COLO829 (cell line): ENCODE measurements around the gene ADAMTS3.

ENCODE experiments used
- DNase-seq: peaks from one replicate; pipeline ENCODE4 v3.0.0; 2012; ENCODE audit warnings: low spot score

Gene ADAMTS3

GRCh38 chr4:72568959-72569718 lies at the start of gene ADAMTS3:
ADAMTS3 (minus strand) TSS chr4:72569221; CDS start chr4:72568762, 459 bp downstream.
- peak; percentile 54 for DNase-seq

DNA sequence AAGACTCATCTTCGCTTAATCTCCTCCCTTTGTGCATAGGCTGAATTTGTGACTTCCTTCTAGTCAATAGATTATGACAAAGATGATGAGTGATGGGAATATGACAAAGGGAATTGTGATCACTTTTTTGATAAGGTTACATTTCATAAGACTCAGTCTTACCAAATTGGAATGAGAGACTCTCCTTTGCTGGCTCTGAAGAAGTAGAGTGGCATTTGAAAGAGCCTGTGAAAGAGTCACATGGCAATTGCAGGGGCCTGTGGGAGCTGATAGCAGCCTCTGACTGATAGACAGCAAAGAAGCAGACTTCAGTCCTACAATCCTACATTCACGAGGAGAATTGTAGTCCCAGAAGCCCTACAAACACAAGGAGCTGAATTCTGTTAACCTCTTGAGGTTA lies 44.9 kb upstream of the ADAMTS3 start:
- DNase-seq, result no peak

DNA sequence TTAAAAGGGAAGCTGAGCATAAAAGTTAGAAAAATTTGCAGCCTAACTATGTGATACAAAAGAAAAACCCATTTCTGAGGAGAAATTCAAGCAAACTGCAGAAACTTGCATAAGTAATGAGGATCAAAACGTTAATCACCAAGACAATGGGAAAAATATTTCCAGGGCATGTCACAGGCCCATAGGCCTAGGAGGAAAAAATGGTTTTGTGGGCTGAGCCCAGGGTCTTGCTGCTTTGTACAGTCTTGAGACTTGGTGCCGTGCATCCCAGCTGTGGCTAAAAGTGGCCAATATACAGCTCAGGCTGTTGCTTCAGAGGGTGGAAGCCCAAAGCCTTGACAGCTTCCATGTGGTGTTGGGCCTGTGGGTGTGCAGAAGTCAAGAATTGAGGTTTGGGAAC lies 37.7 kb upstream of the ADAMTS3 start:
- no peak for DNase-seq

GRCh38 chr4:72604324-72604723 lies 35.3 kb upstream of the ADAMTS3 start:
- DNase-seq, result no peak

- DNase-seq, result no peak
Measured at GRCh38 chr4:72602396-72603376, 33.7 kb upstream of the ADAMTS3 start.

- peak; percentile 88 for DNase-seq
Measured at GRCh38 chr4:72591547-72592454, 22.8 kb upstream of the ADAMTS3 start.

GRCh38 chr4:72587334-72587733 lies 18.3 kb upstream of the ADAMTS3 start:
- DNase-seq, result no peak

- no peak for DNase-seq
Measured at GRCh38 chr4:72582853-72583252, 13.8 kb upstream of the ADAMTS3 start.

DNA sequence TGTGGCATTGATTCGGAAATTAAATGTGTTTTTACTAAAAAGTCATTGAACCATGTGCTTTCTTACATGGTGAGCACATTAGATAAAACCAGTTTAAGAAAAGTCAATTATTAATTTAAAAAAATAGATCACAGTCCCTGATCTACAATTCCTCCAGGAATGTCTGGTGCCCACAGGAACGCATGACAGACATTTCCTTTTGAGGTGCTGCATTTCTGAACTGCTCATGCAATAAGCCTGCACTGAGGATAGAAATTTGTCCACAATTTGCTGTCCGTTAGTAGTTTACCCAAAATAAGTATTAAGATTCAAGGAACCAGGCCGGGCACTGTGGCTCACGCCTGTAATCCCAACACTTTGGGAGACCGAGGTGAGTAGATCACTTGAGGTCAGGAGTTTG lies 8.2 kb upstream of the ADAMTS3 start:
- no peak for DNase-seq

DNA sequence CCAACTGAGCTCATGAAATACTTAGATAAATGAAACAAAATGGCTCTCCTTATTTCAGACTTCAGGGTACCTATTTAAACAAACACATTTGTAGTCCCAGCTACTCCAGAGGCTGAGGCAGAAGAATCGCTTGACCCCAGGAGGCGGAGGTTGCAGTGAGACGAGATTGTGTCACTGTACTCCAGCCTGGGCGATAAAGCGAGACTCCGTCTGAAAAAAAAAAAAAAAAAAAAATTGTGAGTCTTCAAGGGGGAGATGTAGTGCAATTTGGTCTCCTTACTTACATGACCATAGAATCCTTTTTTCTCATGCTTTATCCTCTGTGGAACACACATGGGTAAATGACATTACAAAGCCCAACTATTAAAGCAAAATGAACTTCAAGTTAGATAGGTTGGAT lies 2.3 kb upstream of the ADAMTS3 start:
- no peak for DNase-seq

DNA sequence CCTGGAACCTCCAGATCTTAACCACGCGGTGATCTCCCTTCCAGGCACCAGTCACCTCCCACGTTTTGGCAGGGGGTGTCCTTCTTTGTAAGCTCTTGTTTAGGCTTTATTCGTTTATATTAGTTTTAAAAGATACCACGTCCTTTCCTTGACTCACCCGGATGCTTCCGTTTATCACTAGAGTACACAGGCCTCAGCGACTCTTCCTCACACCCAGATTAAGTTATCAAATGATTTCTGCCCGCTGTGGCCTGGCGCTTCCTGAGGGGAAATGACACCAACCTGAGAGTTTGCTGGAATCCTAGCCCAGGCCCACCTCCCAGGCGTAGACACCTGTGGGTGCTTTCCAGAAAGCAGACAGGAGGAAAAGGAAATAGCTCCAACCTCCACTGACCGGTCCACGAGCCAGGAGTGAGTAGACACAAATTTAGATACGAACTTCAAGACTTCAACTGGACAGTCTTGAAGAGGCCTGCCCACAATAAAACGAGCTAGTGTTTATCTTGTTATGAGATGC lies 756 bp upstream of the ADAMTS3 start:
- DNase-seq, result no peak

GRCh38 chr4:72567821-72568675 lies 973 bp downstream of the ADAMTS3 start:
- peak; percentile 72 for DNase-seq

- DNase-seq, result no peak
Measured at GRCh38 chr4:72567036-72567435, 2.0 kb downstream of the ADAMTS3 start.

- DNase-seq, result no peak
Measured at GRCh38 chr4:72566464-72566972, 2.5 kb downstream of the ADAMTS3 start.

- no peak for DNase-seq
Measured at GRCh38 chr4:72564789-72565188, 4.2 kb downstream of the ADAMTS3 start.

- no peak for DNase-seq
Measured at GRCh38 chr4:72564184-72564583, 4.8 kb downstream of the ADAMTS3 start.

DNA sequence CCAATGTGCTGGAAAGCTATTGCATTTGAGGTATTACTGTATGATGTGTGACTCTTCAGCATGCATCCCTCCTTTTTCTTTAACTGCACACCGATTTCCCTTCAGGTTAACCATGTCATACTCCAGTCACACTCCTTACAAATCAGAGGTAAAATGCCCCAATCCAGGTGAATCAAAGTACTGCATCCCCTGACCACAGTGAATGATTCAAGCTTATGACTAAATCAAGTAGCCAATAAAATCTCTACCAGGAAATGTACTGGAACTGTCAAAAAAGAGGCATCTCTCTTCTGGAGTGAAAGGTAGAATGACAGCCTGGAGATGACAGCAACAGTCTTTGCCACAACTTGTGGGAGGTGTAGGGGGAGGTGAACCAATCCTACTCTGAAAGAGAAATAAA lies 10.4 kb downstream of the ADAMTS3 start:
- no peak for DNase-seq

GRCh38 chr4:72557021-72557420 lies 12.0 kb downstream of the ADAMTS3 start:
- DNase-seq, result no peak

- DNase-seq, result no peak
Measured at GRCh38 chr4:72555377-72555831, 13.6 kb downstream of the ADAMTS3 start.

GRCh38 chr4:72553540-72554337 lies 15.3 kb downstream of the ADAMTS3 start:
- DNase-seq, result no peak
